Adrenal gland (tissue), 5 donors: ENCODE data around the gene CAND2.

Experiments
- CTCF ChIP-seq, 6 experiments: fragments of 450-650 bp in 4 of 6; fragments of 200-600 bp in 2 of 6; sonication (generic) in 1 of 6; IDR thresholded peaks; 1 replicate in 5 of 6; 2 replicates in 1 of 6; pipeline versions ENCODE4 v1.5.1 to v1.8.0; 2016 to 2021; ENCODE audit warnings: antibody characterized with exemption in 6 of 6, mild to moderate bottlenecking in 2 of 6, moderate library complexity in 1 of 6
- POLR2A ChIP-seq, 2 donors: fragments of 450-650 bp; IDR thresholded peaks; one replicate each; pipeline ENCODE4 v1.6.1; 2017; ENCODE audit warnings: antibody characterized with exemption in 2 of 2, mild to moderate bottlenecking in 2 of 2, moderate library complexity in 1 of 2
- donor health status: DM: no; HTN: no; CAD: no.

- TF ChIP-seq CTCF (IDR thresholded peaks at IDR 0.05) (no peak), POLR2A (IDR thresholded peaks at IDR 0.05) (no peak)
Observed at GRCh38 chr3:12807066-12807465, 10.6 kb downstream of the CAND2 start.
